Left colon (tissue), 2 donors: ENCODE measurements around the gene ADGRB3. TPM values are rescaled to one million over a fixed set of nuclear protein-coding genes. Genes with fewer than 3 reads are reported as not detected.

Source experiments
- ATAC-seq: fragments of 200-7000 bp; cut with Tn5 transposase; one replicate; pipeline ENCODE4 v1.9.1; 2020; ENCODE audit warnings: mild to moderate bottlenecking, moderate library complexity
- DNase-seq, 2 donors: peaks; one replicate each; pipeline ENCODE4 v3.0.0-alpha.2; 2020
- intact Hi-C, 2 donors: fragments of 100-400 bp; cut with DNase I in 1 of 2; cut with micrococcal nuclease in 1 of 2; formaldehyde crosslinking; loops; one replicate each; pipeline versions ENCODE4 v1.11.2 to v1.14.0; 2022; cut with DNase I, micrococcal nuclease
- total RNA-seq, 2 donors: library from RNA; stranded (reverse); fragmentation: NEBNext Ultra II Directional; extraction: Animal tissue kit (Norgen Biotek cat#: 25700); gene quantifications; one replicate each; pipeline ENCODE4 v1.2.1, GENCODE V29; 2021
- donor health status: DM: no; HTN: no; CAD: no.
- donor health status: DM: yes; HTN: yes; CAD: no.

The ADGRB3 gene
- total RNA-seq, 2 donors from 2014 or later: 0.37 to 1.2 TPM

GRCh38 chr6:68689910-68690309 is 54.8 kb downstream of the ADGRB3 start:
- intact Hi-C loops: no loop called here
- DNase-seq: no peak
- ATAC-seq: no peak

GRCh38 chr6:68691120-68691519 is 56.0 kb downstream of the ADGRB3 start:
- intact Hi-C loops: no loop called here
- DNase-seq (no peak), ATAC-seq (no peak)

- DNase-seq: no peak
- intact Hi-C loops: no loop called here
- ATAC-seq: no peak
Observed at GRCh38 chr6:68693271-68693670, 58.2 kb downstream of the ADGRB3 start.

- intact Hi-C loops: no loop called here
- ATAC-seq (no peak), DNase-seq (no peak)
Observed at GRCh38 chr6:68695403-68695802, 60.3 kb downstream of the ADGRB3 start.

GRCh38 chr6:68695838-68696237 is 60.8 kb downstream of the ADGRB3 start:
- ATAC-seq (no peak), DNase-seq (no peak)

GRCh38 chr6:68697394-68697793 is 62.3 kb downstream of the ADGRB3 start:
- intact Hi-C loops: no loop called here
- ATAC-seq: no peak
- no peak for DNase-seq

More at GRCh38 chr6:68695838-68696237, 60.8 kb downstream of the ADGRB3 start:
- intact Hi-C loops: no loop called here

GRCh38 chr6:68701159-68701558 is 66.1 kb downstream of the ADGRB3 start:
- DNase-seq: no peak
- ATAC-seq: no peak
- intact Hi-C loops: no loop called here

GRCh38 chr6:68704485-68704884 is 69.4 kb downstream of the ADGRB3 start:
- DNase-seq (no peak), ATAC-seq (no peak)
- intact Hi-C loops: no loop called here

- no peak for ATAC-seq
- DNase-seq: no peak
Observed at GRCh38 chr6:68709091-68709490, 74.0 kb downstream of the ADGRB3 start.

GRCh38 chr6:68709882-68710281 is 74.8 kb downstream of the ADGRB3 start:
- ATAC-seq: no peak
- intact Hi-C loops: no loop called here
- no peak for DNase-seq

More at GRCh38 chr6:68709091-68709490, 74.0 kb downstream of the ADGRB3 start:
- intact Hi-C loops: no loop called here

- DNase-seq (no peak), ATAC-seq (no peak)
- intact Hi-C loops: no loop called here
Observed at GRCh38 chr6:68710496-68710895, 75.4 kb downstream of the ADGRB3 start.

- intact Hi-C loops: no loop called here
- ATAC-seq: no peak
- DNase-seq: no peak
Observed at GRCh38 chr6:68710916-68711315, 75.8 kb downstream of the ADGRB3 start.

GRCh38 chr6:68711386-68712000 is 76.4 kb downstream of the ADGRB3 start:
- DNase-seq: no peak
- ATAC-seq: no peak
- intact Hi-C loops: no loop called here

- ATAC-seq (no peak), DNase-seq (no peak)
- intact Hi-C loops: no loop called here
Observed at GRCh38 chr6:68716620-68717019, 81.5 kb downstream of the ADGRB3 start.

- intact Hi-C loops: no loop called here
- DNase-seq: no peak
- ATAC-seq: no peak
Observed at GRCh38 chr6:68718385-68719073, 83.4 kb downstream of the ADGRB3 start.

- intact Hi-C loops: no loop called here
- DNase-seq: no peak
- no peak for ATAC-seq
Observed at GRCh38 chr6:68719761-68720160, 84.7 kb downstream of the ADGRB3 start.

GRCh38 chr6:68722891-68723527 is 87.9 kb downstream of the ADGRB3 start:
- intact Hi-C loops: no loop called here
- ATAC-seq: no peak
- DNase-seq: no peak

GRCh38 chr6:68724060-68724459 is 89.0 kb downstream of the ADGRB3 start:
- intact Hi-C loops: no loop called here
- no peak for ATAC-seq
- no peak for DNase-seq

GRCh38 chr6:68726337-68726736 is 91.3 kb downstream of the ADGRB3 start:
- intact Hi-C loops: no loop called here
- ATAC-seq: no peak
- DNase-seq: no peak

- no peak for DNase-seq
- no peak for ATAC-seq
- intact Hi-C loops: no loop called here
Observed at GRCh38 chr6:68726992-68727391, 91.9 kb downstream of the ADGRB3 start.
